ENCODE results near the gene GALNT13.

GALNT13 gene

DNA sequence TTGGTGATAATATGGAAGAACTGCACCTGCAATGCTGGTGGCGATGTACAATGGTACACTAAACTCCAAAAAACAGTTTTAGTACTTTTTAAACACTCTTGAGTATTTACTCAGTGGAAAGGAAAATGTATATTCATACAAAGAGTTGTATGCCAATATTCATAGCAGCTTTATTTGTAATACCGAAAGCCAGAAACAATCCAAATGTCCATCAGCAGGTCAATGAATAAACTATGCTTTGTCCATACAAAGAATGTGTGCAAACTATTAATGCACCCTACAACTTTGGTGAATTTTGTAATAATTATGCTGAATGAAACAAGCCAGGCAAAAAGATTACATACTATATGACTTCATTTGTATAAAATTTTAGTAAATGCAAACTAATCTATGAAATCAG lies 396.3 kb downstream of the GALNT13 start:
- TF ChIP-seq, protein P1, sequence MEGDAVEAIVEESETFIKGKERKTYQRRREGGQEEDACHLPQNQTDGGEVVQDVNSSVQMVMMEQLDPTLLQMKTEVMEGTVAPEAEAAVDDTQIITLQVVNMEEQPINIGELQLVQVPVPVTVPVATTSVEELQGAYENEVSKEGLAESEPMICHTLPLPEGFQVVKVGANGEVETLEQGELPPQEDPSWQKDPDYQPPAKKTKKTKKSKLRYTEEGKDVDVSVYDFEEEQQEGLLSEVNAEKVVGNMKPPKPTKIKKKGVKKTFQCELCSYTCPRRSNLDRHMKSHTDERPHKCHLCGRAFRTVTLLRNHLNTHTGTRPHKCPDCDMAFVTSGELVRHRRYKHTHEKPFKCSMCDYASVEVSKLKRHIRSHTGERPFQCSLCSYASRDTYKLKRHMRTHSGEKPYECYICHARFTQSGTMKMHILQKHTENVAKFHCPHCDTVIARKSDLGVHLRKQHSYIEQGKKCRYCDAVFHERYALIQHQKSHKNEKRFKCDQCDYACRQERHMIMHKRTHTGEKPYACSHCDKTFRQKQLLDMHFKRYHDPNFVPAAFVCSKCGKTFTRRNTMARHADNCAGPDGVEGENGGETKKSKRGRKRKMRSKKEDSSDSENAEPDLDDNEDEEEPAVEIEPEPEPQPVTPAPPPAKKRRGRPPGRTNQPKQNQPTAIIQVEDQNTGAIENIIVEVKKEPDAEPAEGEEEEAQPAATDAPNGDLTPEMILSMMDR (IDR thresholded peaks at IDR 0.05): no peak
- no peak for TF ChIP-seq ZFX (IDR thresholded peaks at IDR 0.05; ENCODE audit: borderline replicate concordance)
- no peak overlapping the region for H3K27ac ChIP-seq

- H3K27ac ChIP-seq: no peak overlapping the region
- TF ChIP-seq, protein P1 (IDR thresholded peaks at IDR 0.05): no peak
- no peak for TF ChIP-seq ZFX (IDR thresholded peaks at IDR 0.05; ENCODE audit: borderline replicate concordance)
These were observed 408.8 kb downstream of the GALNT13 start for GRCh38 chr2:154280543-154280942.

DNA sequence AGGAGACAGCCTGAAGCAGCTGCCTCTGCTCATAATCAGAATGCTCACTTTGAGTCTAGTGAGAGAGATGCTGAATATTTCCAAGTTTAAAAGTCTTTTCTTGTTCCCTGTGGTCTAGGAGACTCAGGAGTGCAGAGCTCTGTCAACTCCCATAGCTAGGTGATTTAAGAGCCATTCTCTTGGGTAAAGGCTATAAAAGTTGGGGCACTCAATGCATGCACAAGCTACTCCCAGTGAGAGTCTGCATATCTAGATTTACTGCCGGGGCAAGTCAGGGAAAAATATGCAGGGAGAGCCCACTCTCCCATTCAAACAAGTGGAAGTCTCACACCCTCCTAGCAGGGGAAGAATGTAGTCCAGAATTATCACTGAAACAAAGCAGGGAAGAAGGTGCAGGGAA lies 418.1 kb downstream of the GALNT13 start:
- no peak overlapping the region for H3K27ac ChIP-seq
- TF ChIP-seq ZFX (IDR thresholded peaks at IDR 0.05; ENCODE audit: borderline replicate concordance): no peak
- TF ChIP-seq, protein P1 (IDR thresholded peaks at IDR 0.05): no peak

- no peak for TF ChIP-seq ZFX (IDR thresholded peaks at IDR 0.05; ENCODE audit: borderline replicate concordance)
- TF ChIP-seq, protein P1 (IDR thresholded peaks at IDR 0.05): no peak
These were observed 419.8 kb downstream of the GALNT13 start for GRCh38 chr2:154291511-154291910.

DNA sequence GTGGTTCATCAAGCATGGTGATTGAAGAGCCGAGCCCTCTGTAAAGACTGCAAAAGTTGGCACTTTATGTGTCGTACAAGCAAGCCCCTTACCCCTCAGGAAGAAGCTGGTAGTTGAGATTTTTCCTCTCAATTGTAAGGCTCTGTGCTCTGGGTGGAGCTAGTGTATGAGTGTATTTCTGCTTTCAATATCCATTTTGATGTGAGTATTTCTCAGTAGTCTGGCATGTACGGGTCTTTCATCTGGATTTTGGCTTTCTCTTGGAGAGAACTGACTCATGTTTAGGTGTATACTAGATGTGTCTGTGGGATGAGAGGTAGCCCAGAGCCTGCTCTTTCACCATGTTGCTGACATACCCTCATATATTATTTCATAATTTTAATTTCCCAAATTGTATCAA lies 420.2 kb downstream of the GALNT13 start:
- H3K27ac ChIP-seq: no peak overlapping the region
- TF ChIP-seq, protein P1 (IDR thresholded peaks at IDR 0.05): no peak
- no peak for TF ChIP-seq ZFX (IDR thresholded peaks at IDR 0.05; ENCODE audit: borderline replicate concordance)

More at GRCh38 chr2:154291511-154291910, 419.8 kb downstream of the GALNT13 start:
- H3K27ac ChIP-seq: no peak overlapping the region

- H3K27ac ChIP-seq: no peak overlapping the region
- TF ChIP-seq ZFX (IDR thresholded peaks at IDR 0.05; ENCODE audit: borderline replicate concordance): no peak
- TF ChIP-seq, protein P1 (IDR thresholded peaks at IDR 0.05): no peak
These were observed 422.1 kb downstream of the GALNT13 start for GRCh38 chr2:154293864-154294263.

GRCh38 chr2:154306266-154306970 lies 434.7 kb downstream of the GALNT13 start:
- no peak for TF ChIP-seq ZFX (IDR thresholded peaks at IDR 0.05; ENCODE audit: borderline replicate concordance)
- TF ChIP-seq, protein P1 (IDR thresholded peaks at IDR 0.05): no peak
- H3K27ac ChIP-seq: peak overlapping the region; percentile 65
